Measurements from ENCODE around the gene FETUB.

DNA sequence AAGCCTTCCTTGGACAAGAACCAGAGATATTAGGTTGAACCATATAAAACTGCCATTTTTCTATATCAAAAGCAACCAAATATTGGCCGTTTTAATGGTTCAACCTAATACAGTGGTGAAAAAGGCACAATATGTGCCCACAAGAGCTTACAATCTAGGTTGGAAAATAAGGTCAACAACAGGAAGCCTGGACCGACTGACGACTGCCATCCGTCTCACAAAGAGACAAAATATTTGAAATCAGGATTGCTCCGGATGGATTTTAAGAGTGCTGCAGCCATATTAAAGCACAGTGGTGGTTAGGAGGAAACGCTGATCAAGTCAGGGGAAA lies 26.0 kb upstream of the FETUB start:
- TF ChIP-seq, protein P1, sequence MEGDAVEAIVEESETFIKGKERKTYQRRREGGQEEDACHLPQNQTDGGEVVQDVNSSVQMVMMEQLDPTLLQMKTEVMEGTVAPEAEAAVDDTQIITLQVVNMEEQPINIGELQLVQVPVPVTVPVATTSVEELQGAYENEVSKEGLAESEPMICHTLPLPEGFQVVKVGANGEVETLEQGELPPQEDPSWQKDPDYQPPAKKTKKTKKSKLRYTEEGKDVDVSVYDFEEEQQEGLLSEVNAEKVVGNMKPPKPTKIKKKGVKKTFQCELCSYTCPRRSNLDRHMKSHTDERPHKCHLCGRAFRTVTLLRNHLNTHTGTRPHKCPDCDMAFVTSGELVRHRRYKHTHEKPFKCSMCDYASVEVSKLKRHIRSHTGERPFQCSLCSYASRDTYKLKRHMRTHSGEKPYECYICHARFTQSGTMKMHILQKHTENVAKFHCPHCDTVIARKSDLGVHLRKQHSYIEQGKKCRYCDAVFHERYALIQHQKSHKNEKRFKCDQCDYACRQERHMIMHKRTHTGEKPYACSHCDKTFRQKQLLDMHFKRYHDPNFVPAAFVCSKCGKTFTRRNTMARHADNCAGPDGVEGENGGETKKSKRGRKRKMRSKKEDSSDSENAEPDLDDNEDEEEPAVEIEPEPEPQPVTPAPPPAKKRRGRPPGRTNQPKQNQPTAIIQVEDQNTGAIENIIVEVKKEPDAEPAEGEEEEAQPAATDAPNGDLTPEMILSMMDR (IDR thresholded peaks at IDR 0.05 in 4 of 5, conservative IDR thresholded peaks at IDR 0.05 in 1 of 5) = no peak
- TF ChIP-seq POLR2A (IDR thresholded peaks at IDR 0.05) = no peak
